Measurements from ENCODE around the gene GALM.
"Not testable (repeated sequence)": the region's sequence is repeated elsewhere in the genome, so short reads cannot be mapped to it uniquely, and the experiment has no call there.

The GALM gene

GRCh38 chr2:38712413-38712812 is 46.5 kb downstream of the GALM start:
- no peak for DNase-seq

- DNase-seq: no peak
Observed at GRCh38 chr2:38712871-38713270, 47.0 kb downstream of the GALM start.

DNA sequence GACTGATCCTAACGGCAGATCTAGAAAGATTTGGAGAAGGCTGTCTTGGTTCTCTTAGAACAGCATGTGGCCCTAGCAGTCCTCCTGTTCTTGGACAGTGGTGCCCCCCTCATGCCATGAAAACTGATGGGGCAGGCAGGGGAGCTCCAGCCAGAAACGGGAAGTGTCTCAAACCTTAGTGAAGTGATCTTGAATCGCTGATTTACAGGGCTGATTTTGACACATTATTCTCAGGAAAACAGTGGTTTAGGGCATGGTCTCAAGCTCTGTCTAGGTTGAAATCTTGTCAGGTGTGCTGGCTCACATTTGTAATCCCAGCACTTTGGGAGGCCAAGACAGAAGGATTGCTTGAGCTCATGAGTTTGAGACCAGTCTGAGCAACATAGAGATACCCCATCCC is 47.4 kb downstream of the GALM start:
- DNase-seq: no peak

DNA sequence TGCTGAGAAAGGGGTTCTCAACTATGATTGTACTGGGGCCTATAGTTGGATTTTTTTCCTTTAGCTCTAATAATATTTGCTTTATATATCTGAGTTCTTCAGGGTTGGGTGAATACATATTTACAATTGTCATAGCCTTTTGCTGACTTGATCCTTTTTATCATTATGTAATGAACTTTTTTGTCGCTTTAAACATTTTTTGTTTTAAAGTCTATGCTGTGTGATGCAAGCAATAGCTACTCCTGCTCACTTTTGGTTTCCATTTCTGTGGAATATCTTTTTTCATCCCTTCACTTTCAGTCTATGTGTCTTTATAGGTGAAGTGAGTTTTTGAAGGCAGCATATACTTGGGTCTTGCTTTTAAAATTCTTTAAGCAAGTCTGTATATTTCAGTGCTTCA is 49.0 kb downstream of the GALM start:
- DNase-seq: not testable (repeated sequence)

GRCh38 chr2:38716185-38716584 is 50.3 kb downstream of the GALM start:
- DNase-seq: peak; percentile 71

- no peak for DNase-seq
Observed at GRCh38 chr2:38718601-38719000, 52.7 kb downstream of the GALM start.

- DNase-seq: no peak
Observed at GRCh38 chr2:38719706-38720105, 53.8 kb downstream of the GALM start.

GRCh38 chr2:38720613-38721241 is 54.8 kb downstream of the GALM start:
- DNase-seq: peak; percentile 84

DNA sequence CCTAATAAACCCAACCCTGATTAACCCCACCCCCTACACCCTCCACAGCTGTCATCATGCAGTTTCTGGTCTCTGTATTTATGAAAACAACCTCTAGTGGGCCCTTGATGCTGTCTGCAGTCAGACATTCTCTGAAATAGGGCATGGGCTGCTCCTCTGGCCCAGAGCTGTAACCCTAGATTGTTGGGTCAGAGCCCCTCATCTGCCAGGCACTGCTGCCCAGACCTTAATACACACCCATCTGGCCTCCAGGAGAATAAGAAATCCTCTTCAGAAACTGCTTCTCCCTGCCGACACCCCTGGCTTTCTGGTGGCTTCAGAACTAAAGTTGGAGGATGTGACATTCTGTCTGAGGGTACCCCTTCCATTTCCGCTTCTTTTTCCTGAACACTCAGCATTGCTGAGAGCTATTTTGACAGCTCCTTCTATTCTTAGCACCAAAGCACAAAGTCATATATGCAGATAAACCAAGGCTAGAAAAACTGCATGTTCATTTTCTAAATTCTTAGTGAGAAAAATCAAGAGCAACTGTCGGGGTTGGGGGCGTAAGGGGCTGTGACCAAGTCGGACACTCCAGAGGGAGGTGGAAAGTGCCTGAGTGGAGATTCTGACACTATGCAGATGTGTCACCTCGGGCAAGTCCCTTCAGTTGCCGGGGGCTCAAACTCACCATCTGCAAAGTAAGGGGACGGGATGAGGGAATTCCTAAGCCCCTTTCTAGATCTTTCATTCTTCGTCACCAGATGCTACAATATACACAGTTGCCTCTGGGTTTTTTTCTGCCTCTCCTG is 56.6 kb downstream of the GALM start:
- DNase-seq: no peak

DNA sequence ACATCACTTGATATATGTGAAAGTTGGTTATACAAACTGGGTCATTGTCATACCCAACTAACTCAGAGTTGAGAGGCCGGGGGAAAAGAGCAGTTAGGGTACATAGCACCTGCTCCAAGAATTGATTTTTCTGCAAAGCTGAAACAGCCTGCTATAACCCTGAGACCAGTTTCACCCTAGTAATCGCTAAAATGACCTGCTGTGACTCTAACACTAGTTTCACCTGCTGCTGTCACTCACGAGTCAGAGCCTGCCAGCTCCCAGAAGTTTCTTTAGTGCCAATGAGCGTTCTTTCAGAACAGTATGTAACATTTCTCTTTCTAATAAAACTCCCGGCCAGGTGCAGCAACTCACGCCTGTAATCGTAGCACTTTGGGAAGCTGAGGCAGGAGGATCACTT is 57.3 kb downstream of the GALM start:
- DNase-seq: no peak

- DNase-seq: no peak
Observed at GRCh38 chr2:38727661-38728060, 61.7 kb downstream of the GALM start.

- DNase-seq: no peak
Observed at GRCh38 chr2:38728694-38729093, 62.8 kb downstream of the GALM start.

GRCh38 chr2:38731090-38731489 is 65.2 kb downstream of the GALM start:
- no peak for DNase-seq

- DNase-seq: no peak
Observed at GRCh38 chr2:38731684-38732221, 65.8 kb downstream of the GALM start.

- DNase-seq: no peak
Observed at GRCh38 chr2:38733300-38733971, 67.5 kb downstream of the GALM start.

GRCh38 chr2:38734299-38735058 is 68.6 kb downstream of the GALM start:
- DNase-seq: no peak

- DNase-seq: no peak
Observed at GRCh38 chr2:38735999-38736320, 70.0 kb downstream of the GALM start.

DNA sequence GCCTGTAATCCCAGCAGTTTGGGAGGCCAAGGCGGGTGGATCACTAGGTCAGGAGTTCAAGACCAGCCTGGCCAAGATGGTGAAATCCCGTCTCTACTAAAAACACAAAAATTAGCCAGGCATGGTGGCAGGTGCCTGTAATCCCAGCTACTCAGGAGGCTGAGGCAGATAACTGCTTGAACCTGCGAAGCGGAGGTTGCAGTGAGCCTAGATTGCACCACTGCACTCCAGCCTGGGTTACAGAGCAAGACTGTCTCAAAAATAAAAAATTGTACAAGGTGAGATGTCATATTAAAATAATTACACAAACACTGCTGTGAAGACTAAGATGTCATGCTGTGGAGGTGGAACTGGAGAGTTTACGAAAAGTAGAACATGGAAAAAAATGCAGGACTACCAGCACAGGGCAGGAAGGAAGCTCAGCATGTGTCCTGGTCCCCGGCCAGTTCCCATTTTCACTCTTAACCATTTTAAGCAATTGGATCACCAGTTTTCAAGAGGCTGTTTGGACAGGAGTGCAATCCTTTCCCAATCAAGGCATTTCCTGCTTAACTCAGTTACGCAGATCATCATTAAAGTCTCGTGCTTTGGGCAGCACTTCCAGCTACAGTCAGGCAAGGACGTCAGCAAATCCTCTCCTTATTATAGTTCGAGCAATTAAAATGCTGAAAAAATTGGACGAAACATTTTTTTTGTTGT is 71.2 kb downstream of the GALM start:
- DNase-seq: peak; percentile 55

GRCh38 chr2:38737925-38738324 is 72.0 kb downstream of the GALM start:
- DNase-seq: no peak

- no peak for DNase-seq
Observed at GRCh38 chr2:38739524-38739923, 73.6 kb downstream of the GALM start.

GRCh38 chr2:38740851-38741731 is 75.2 kb downstream of the GALM start:
- peak; percentile 63 for DNase-seq

Data from fibroblast of skin of scalp (primary cell).